ENCODE data around the gene GPC3.

DNA sequence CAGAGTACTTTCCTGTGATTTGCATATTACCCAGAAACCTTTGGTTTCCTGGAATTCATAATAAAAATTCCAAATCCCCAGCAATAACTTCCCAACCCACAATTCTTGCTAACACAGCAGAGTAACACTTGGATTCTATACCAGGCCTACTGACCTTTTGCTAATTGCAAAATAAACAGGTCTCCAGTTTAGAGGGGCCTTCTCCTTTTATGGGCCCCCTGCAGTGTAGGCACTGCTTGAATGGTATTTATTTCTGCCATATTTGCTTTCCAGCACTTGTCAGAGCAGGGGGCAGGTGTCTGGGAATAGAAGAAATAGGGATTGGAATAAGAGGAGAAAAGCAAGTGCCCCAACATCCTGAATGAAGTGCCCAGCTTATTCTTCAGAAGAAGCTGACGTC, 25.3 kb upstream of the GPC3 start:
- TF ChIP-seq, protein P1, sequence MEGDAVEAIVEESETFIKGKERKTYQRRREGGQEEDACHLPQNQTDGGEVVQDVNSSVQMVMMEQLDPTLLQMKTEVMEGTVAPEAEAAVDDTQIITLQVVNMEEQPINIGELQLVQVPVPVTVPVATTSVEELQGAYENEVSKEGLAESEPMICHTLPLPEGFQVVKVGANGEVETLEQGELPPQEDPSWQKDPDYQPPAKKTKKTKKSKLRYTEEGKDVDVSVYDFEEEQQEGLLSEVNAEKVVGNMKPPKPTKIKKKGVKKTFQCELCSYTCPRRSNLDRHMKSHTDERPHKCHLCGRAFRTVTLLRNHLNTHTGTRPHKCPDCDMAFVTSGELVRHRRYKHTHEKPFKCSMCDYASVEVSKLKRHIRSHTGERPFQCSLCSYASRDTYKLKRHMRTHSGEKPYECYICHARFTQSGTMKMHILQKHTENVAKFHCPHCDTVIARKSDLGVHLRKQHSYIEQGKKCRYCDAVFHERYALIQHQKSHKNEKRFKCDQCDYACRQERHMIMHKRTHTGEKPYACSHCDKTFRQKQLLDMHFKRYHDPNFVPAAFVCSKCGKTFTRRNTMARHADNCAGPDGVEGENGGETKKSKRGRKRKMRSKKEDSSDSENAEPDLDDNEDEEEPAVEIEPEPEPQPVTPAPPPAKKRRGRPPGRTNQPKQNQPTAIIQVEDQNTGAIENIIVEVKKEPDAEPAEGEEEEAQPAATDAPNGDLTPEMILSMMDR (IDR thresholded peaks at IDR 0.05): no peak
- no peak for TF ChIP-seq POLR2A (IDR thresholded peaks at IDR 0.05)
